Fibroblast of lung (primary cell): ENCODE data around the gene MRGPRE.

Source experiments
- CTCF ChIP-seq, 2 donors: IDR thresholded peaks in 1 of 2; conservative IDR thresholded peaks in 1 of 2; 1 replicate in 1 of 2; 2 replicates in 1 of 2; pipeline ENCODE4 v1.5.1; 2011 to 2012; ENCODE audit warnings: low read length in 2 of 2, control low read depth in 1 of 2, inconsistent platforms in 1 of 2, low read depth in 1 of 2, mild to moderate bottlenecking in 1 of 2
- EZH2 ChIP-seq: IDR thresholded peaks from 2 replicates; pipeline ENCODE4 v1.5.1; 2012; ENCODE audit warnings: low read length, control low read depth, mild to moderate bottlenecking; ENCODE audit errors: missing control alignments

GRCh38 chr11:3182462-3182852 is 49.8 kb downstream of the MRGPRE start:
- TF ChIP-seq CTCF (conservative IDR thresholded peaks at IDR 0.05 in 1 of 2, IDR thresholded peaks at IDR 0.05 in 1 of 2; ENCODE audit: low read depth in 1 of 2, low read length in 2 of 2) (no peak), EZH2 (no peak)
